Vagina (tissue), 2 donors: Measurements from ENCODE around the gene NOTCH4. TPM values are rescaled to one million over a fixed set of nuclear protein-coding genes. Genes with fewer than 3 reads are reported as not detected.

Source experiments
- DNase-seq, 2 donors: peaks; one replicate each; pipeline ENCODE4 v3.0.0-alpha.2; 2017; ENCODE audit errors: extremely low spot score in 2 of 2
- H3K27ac ChIP-seq: fragments of 200-600 bp; sonication (generic); one replicate; pipeline ENCODE4 v1.5.1; 2019
- H3K27me3 ChIP-seq: fragments of 200-600 bp; sonication (generic); one replicate; pipeline ENCODE4 v1.5.1; 2019
- H3K36me3 ChIP-seq, 2 donors: fragments of 200-600 bp; sonication (generic); one replicate each; pipeline ENCODE4 v1.5.1; 2017 to 2019
- H3K4me1 ChIP-seq: fragments of 200-600 bp; sonication (generic); one replicate; pipeline ENCODE4 v1.5.1; 2019
- H3K4me3 ChIP-seq, 2 donors: fragments of 200-600 bp; sonication (generic); 1 replicate in 1 of 2; 2 replicates in 1 of 2; pipeline ENCODE4 v1.5.1; 2016 to 2019
- H3K9me3 ChIP-seq: fragments of 200-600 bp; sonication (generic); one replicate; pipeline ENCODE4 v1.5.1; 2019
- POLR2A ChIP-seq, 2 donors: fragments of 450-650 bp; IDR thresholded peaks; one replicate each; pipeline ENCODE4 v1.6.1; 2017; ENCODE audit warnings: antibody characterized with exemption in 2 of 2, mild to moderate bottlenecking in 2 of 2, moderate library complexity in 2 of 2
- POLR2AphosphoS5 ChIP-seq, 2 donors: sonication (generic); formaldehyde crosslinking; IDR thresholded peaks; one replicate each; pipeline ENCODE4 v1.9.0; 2017; ENCODE audit warnings: antibody characterized with exemption in 2 of 2, mild to moderate bottlenecking in 2 of 2, low read depth in 1 of 2; ENCODE audit not compliant: insufficient read depth in 1 of 2
- intact Hi-C: fragments of 100-400 bp; cut with DNase I; formaldehyde crosslinking; loops from one replicate; pipeline ENCODE4 v1.15.1; 2023
- total RNA-seq: library from RNA; depleted of rRNA; stranded (reverse); fragments of >200 nt; gene quantifications from one replicate; pipeline ENCODE4 v1.2.3, GENCODE V29; 2016
- TF ChIP-seq, protein P1 (sequence below), 3 experiments: fragments of 450-650 bp in 2 of 3; fragments of 200-600 bp in 1 of 3; sonication (generic) in 1 of 3; IDR thresholded peaks; one replicate each; pipeline ENCODE4 v1.5.1; 2017 to 2019; ENCODE audit warnings: antibody characterized with exemption in 3 of 3, mild to moderate bottlenecking in 2 of 3, moderate library complexity in 2 of 3

Gene NOTCH4
- total RNA-seq, 1 donor from 2014 or later = 18.2 TPM

- Histone ChIP-seq H3K36me3 (no peaks in the 10 kb centered on the region), H3K27me3 (no peaks in the 10 kb centered on the region), H3K4me1 (peaks cover 18% of the 10 kb centered on the region), H3K9me3 (no peaks in the 10 kb centered on the region), H3K4me3 (peak overlapping the region; percentile 49 to 59), H3K27ac (peak overlapping the region; percentile 77)
- intact Hi-C loops = loop anchor here (2.0 kb wide), 1 partner anchor 23 kb away; no protein-coding TSS in a partner anchor
- TF ChIP-seq, protein P1, sequence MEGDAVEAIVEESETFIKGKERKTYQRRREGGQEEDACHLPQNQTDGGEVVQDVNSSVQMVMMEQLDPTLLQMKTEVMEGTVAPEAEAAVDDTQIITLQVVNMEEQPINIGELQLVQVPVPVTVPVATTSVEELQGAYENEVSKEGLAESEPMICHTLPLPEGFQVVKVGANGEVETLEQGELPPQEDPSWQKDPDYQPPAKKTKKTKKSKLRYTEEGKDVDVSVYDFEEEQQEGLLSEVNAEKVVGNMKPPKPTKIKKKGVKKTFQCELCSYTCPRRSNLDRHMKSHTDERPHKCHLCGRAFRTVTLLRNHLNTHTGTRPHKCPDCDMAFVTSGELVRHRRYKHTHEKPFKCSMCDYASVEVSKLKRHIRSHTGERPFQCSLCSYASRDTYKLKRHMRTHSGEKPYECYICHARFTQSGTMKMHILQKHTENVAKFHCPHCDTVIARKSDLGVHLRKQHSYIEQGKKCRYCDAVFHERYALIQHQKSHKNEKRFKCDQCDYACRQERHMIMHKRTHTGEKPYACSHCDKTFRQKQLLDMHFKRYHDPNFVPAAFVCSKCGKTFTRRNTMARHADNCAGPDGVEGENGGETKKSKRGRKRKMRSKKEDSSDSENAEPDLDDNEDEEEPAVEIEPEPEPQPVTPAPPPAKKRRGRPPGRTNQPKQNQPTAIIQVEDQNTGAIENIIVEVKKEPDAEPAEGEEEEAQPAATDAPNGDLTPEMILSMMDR (IDR thresholded peaks at IDR 0.05) = peak; percentile 14 to 69 (median 37)
- TF ChIP-seq POLR2AphosphoS5 (IDR thresholded peaks at IDR 0.05; ENCODE audit: insufficient read depth in 1 of 2, low read depth in 1 of 2) = peak; percentile 73 to 74
- peak in 1 of 2 donors; percentile 5 for TF ChIP-seq POLR2A (IDR thresholded peaks at IDR 0.05)
- DNase-seq = no peak
Observed at GRCh38 chr6:32255199-32256153, 31.6 kb upstream of the NOTCH4 start.

GRCh38 chr6:32254761-32255198, 30.9 kb upstream of the NOTCH4 start:
- intact Hi-C loops = loop anchor here (2.0 kb wide), 1 partner anchor 22 kb away; no protein-coding TSS in a partner anchor
- Histone ChIP-seq H3K9me3 (no peaks in the 10 kb centered on the region), H3K4me3 (peak overlapping the region; percentile 49 to 59), H3K4me1 (peaks cover 18% of the 10 kb centered on the region), H3K27me3 (no peaks in the 10 kb centered on the region), H3K27ac (peak overlapping the region; percentile 77), H3K36me3 (no peaks in the 10 kb centered on the region)
- TF ChIP-seq, protein P1 (IDR thresholded peaks at IDR 0.05) = no peak
- no peak for TF ChIP-seq POLR2AphosphoS5 (IDR thresholded peaks at IDR 0.05; ENCODE audit: insufficient read depth in 1 of 2, low read depth in 1 of 2)
- no peak for TF ChIP-seq POLR2A (IDR thresholded peaks at IDR 0.05)
- DNase-seq = no peak

DNA sequence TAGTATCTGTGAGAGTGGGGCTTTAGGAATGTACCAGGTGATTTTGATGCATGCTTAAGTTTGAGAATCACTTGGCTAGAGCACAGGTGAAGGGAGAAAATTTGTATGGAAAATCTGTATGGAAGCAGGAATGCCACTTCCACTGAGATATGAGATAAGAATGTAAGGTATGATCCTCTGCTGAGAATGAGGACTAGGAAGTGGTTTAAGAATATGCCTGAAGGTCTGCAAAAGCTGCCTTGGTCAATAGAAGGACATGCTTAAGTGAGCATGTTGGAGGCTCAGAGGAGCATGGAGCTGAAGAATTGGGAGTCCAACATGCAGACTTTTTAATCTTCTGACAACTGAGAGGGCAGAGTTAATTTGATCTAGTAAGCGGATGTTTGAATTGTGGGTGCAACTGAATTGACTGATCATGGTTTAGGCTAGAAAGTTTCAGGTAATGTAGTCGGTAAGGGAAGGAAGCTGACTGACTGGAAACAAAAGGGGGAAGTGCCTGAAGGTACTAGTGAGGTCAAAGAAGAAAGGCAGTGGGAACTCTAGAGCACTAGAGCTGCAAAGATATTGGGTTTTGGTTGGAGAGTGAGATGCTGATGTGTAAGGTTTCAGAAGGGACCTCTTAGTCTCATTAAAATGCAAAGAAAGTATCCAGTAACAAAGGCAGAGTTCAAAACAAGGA, 28.6 kb upstream of the NOTCH4 start:
- peaks cover 18% of the 10 kb centered on the region for H3K4me1 ChIP-seq
- TF ChIP-seq, protein P1 (IDR thresholded peaks at IDR 0.05) = no peak
- no peak for TF ChIP-seq POLR2AphosphoS5 (IDR thresholded peaks at IDR 0.05; ENCODE audit: insufficient read depth in 1 of 2, low read depth in 1 of 2)
- TF ChIP-seq POLR2A (IDR thresholded peaks at IDR 0.05) = no peak
- intact Hi-C loops = no loop called here

DNA sequence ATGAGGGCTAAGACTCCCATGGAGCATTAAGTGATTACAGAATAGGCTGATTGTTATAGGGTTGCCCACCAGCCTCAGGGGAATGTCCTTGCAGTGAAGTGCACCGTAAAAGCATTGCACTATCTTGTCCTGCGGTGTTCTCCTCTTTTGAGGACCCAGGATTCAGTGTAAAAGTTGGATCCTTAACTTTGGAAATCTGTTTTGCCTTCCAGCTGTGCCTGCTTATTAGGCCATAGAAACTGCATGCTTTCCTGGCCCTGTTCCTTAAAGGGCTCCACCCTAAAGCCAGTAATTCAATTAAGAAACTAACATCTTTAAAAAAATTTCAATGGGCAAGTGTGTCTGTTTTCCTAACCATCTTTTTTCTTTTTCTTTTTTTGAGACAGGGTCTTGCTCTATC, 25.4 kb upstream of the NOTCH4 start:
- Histone ChIP-seq H3K4me1 (peaks cover 2% of the 10 kb centered on the region), H3K4me3 (no peak overlapping the region), H3K36me3 (no peaks in the 10 kb centered on the region), H3K9me3 (no peaks in the 10 kb centered on the region), H3K27me3 (no peaks in the 10 kb centered on the region), H3K27ac (no peak overlapping the region)
- TF ChIP-seq POLR2AphosphoS5 (IDR thresholded peaks at IDR 0.05; ENCODE audit: insufficient read depth in 1 of 2, low read depth in 1 of 2) (no peak), POLR2A (IDR thresholded peaks at IDR 0.05) (no peak)
- TF ChIP-seq, protein P1 (IDR thresholded peaks at IDR 0.05) = no peak
- no peak for DNase-seq
- intact Hi-C loops = loop anchor here (10.0 kb wide), 1 partner anchor 124 kb away; the partner anchor contains the start of gene ATF6B

More for the DNA sequence above, 28.6 kb upstream of the NOTCH4 start:
- H3K9me3 ChIP-seq = no peaks in the 10 kb centered on the region
- H3K27ac ChIP-seq = no peak overlapping the region
- no peak overlapping the region for H3K4me3 ChIP-seq
- H3K27me3 ChIP-seq = no peaks in the 10 kb centered on the region
- no peaks in the 10 kb centered on the region for H3K36me3 ChIP-seq
- DNase-seq = no peak
